GM15510 (cell line): Measurements from ENCODE around the gene OR11H7.

Source experiments
- POLR2A ChIP-seq: IDR thresholded peaks from 3 replicates; pipeline ENCODE4 v1.6.1; 2011; ENCODE audit warnings: borderline replicate concordance; ENCODE audit not compliant: insufficient read length; ENCODE audit errors: extremely low read depth

Gene OR11H7

DNA sequence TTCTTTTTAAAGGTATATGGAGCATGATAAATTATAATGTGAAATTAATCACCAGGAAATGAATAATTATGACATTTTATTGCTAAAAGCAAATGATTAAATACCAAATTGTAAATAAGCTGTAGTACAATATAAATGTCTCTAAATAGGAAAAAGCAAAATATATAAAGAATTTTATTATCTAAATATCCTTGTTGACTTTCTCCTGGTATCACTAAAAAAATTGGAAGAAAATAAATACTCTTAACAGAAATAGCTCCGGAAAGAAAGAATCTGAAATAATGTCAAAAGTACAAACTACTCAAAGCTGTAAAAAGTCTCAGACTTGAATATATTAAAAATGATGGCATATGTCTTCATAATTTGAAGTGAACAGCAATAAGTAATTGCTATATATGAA, at the start of gene OR11H7:
Gene OR11H7, plus strand, starts transcription at position 301 of the 400 bp plus-strand sequence.
- no peak for TF ChIP-seq POLR2A

- no peak for TF ChIP-seq POLR2A
Observed at GRCh38 chr14:20179218-20179617, 49.6 kb upstream of the OR11H7 start.

DNA sequence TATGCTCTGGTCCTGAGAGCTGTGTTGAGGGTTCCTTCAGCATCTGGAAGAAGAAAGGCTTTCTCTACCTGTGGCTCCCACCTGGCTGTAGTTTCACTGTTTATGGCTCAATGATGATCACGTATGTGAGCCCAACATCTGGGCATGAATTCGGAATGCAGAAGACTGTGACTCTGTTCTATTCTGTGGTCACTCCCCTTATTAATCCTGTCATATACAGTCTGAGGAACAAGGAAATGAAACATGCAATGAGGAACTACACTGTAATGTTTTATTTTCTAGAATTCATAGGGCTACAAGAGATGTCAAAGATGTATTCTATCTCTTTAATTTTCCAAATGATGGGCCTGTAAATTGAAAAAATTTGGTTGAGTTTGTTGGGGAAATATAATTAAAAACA, 48.9 kb upstream of the OR11H7 start:
- no peak for TF ChIP-seq POLR2A

DNA sequence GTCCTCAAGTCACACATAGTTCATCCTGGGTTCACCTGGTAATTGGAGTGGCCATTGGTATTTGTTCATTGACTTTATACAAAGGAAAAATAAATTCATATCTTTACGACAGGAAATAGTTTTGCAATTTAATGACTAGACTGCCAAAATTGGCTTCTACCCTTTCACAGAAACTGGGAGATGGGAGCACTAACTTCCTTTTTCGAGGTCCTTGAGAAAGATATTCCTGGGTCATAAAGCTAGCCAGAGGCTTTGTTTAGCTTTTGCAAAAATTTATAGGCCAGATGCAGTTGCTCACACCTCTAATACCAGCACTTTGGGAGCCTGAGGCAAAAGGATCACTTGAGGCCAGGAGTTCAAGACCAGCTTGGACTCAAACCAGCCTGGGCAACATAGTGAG, 48.3 kb upstream of the OR11H7 start:
- TF ChIP-seq POLR2A, result no peak

GRCh38 chr14:20184181-20184580, 44.6 kb upstream of the OR11H7 start:
- TF ChIP-seq POLR2A, result no peak

DNA sequence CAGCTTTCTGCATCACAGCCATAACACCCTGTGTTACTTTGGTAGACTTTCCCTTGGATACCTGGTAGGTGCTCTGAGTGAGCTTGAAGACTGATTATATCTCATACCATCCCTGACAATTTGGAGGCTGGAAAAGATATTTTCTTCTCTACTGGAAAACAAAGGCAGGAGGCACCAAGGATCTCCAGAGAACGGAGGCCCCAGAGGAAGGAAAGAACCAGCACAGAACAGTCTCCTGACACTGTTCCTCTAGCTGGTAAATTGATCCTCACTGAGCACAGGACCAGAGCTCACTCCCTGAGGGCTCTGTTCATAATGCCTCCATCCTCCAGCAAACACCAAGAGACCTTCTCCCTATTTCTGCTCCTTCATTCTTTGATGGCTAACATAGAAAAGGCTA, 38.2 kb upstream of the OR11H7 start, which contains the start of gene OR11G2:
Gene OR11G2, plus strand, starts transcription at position 301 of the 400 bp plus-strand sequence. CDS start 6,542 bp downstream, outside the sequence.
- TF ChIP-seq POLR2A, result no peak

DNA sequence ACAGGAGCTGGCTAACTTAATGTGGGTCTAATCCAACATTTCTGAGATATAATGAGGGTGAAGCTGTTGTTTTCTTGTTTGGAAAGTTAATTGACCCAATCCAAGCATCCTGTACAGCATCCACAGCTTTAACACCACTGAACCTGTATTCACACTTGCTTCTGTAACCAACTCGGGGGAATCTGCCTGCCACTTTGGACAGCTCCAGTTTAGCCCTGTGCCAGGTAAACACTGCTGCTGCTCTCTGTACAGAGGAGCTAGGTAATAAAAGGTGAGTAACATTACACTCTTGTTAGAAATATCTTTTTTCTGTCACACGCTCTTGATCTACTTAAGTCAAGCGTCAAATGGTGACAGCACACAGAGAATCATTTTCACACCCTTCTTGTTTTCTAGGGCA, 37.4 kb upstream of the OR11H7 start:
- TF ChIP-seq POLR2A, result no peak

- no peak for TF ChIP-seq POLR2A
Observed at GRCh38 chr14:20194101-20194500, 34.7 kb upstream of the OR11H7 start.

DNA sequence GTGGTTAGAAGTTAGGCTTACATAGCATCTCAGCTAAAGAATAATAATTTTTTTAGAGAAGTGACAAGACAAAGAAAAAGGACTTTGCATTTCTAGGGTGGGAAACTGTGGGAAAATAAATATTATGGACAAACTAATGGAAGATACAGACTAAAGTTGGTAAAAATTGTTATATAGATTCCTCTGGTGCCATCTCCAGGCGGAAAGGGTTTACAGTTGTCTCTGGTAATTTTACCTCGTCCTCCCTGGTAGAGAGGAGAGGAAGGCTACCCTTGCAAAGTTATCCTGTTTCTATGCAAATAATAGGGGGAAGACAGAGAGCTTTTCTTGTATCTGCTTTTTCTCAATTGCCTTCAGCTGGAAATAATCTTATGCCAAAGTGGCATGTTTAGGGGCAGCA, 32.9 kb upstream of the OR11H7 start:
- no peak for TF ChIP-seq POLR2A

DNA sequence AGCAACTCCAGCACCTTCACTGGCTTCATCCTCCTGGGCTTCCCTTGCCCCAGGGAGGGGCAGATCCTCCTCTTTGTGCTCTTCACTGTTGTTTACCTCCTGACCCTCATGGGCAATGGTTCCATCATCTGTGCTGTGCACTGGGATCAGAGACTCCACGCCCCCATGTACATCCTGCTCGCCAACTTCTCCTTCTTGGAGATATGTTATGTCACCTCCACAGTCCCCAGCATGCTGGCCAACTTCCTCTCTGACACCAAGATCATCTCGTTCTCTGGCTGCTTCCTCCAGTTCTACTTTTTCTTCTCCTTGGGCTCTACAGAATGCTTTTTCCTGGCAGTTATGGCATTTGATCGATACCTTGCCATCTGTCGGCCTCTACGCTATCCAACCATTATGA, 31.3 kb upstream of the OR11H7 start:
- TF ChIP-seq POLR2A, result no peak

GRCh38 chr14:20198991-20199390, 29.8 kb upstream of the OR11H7 start:
- TF ChIP-seq POLR2A, result no peak

DNA sequence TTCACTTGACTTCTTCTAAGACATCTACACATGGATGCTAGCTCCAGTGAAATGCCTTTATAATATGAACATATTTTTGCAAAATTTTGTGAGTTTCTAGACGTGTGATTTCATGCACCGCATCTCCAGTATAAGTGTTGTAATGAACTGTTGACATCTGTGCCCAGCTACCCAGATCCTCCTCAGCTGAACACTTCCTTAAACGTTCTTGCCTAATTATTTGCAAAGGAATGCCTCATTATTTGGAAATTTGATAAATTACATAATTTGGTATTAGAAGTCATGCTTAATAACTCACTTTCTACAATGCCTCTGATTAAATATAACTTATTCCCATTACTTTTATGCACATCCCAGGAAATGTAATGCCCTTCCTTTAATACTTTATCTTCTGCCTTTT, 24.1 kb upstream of the OR11H7 start:
- no peak for TF ChIP-seq POLR2A

GRCh38 chr14:20209595-20209994, 19.2 kb upstream of the OR11H7 start:
- TF ChIP-seq POLR2A, result no peak

GRCh38 chr14:20215196-20215595, 13.6 kb upstream of the OR11H7 start:
- no peak for TF ChIP-seq POLR2A

DNA sequence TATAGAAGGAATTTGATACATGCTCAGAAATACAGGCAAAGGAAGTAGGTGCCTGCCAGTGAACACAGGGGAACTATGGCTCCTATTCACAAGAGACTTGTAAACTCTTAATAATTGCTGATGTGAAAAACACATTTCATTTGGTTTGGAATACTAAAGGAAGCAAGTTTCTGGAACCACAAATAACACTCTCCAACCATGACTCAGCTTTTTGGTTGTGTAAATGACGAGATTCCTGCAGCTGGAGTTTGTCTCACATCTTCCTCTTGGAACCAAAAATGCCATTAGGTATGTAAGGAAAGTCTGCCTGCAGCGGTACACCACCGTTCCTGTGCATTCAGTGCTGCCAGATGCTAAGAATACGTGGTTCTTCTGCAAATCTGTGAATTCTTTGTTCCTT, 9.7 kb upstream of the OR11H7 start:
- no peak for TF ChIP-seq POLR2A

DNA sequence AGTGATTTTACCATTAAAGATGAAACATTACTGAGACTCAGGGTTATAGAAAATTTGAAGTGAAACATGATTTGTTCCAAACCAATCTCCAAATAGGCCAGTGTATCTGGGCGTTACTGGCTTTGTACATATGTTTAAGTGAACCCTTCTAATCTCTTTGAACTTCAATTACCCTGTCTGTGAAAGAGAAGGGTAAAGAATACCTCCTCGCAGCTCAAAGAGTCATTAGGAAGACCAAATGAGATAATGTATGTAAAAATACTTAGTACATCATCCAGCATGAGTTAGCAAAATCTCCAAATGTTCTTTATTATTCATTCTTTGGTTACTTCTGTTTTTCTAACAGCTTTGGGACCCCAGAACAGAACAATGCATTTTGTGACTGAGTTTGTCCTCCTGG, 5.4 kb upstream of the OR11H7 start, which contains the start of gene OR11H6:
Gene OR11H6, plus strand, starts transcription at position 301 of the 400 bp plus-strand sequence. Its CDS starts 0 bp downstream, at position 301.
- TF ChIP-seq POLR2A, result no peak

DNA sequence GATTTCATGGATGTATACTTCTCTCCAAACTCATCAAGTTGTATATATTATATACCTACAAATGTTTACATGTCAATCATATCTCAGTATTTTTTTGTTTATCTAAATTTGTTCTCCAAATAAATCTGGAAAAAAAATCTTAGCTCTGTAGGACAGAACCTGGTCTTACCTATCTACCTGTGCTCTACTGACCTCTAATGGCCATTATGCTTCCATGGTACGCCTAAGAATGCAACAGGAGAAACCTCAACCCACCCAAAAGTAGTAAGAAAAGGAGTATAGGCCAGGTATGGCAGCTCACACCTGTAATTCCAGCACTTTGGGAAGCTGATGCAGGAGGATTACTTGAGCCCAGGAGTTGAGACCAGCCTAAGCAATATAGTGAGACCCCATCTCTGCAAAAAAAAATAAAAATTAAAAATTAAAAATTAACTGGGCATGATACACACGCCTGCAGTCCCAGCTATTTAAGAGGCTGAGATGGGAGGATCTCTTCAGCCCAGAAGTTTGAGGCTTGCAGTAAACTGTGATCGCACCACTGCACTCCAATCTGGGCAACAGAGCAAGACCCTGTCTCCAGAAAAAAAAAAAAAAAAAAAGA, 19.0 kb downstream of the OR11H7 start:
- no peak for TF ChIP-seq POLR2A
